Activated T-helper 2 cell treated with anti-CD3 and anti-CD28 coated beads, Interferon-gamma antibody, Interleukin-2, Interleukin-4, amounts not matched to agents 10 μg/mL and 5 μg/mL and 100 μg/mL, durations not matched to agents 14 hours and 24 hours and 36 hours (primary cell): ENCODE measurements around the gene OAF. TPM values are rescaled to one million over a fixed set of nuclear protein-coding genes. Genes with fewer than 3 reads are reported as not detected.

Experiments
- DNase-seq: peaks from one replicate; pipeline ENCODE4 v3.0.0; 2021; ENCODE audit warnings: low spot score
- H3K27ac Mint-ChIP-seq: one replicate; pipeline ENCODE4 v1.8.0; 2021; ENCODE audit warnings: mixed read lengths
- H3K27me3 Mint-ChIP-seq: one replicate; pipeline ENCODE4 v1.8.0; 2021; ENCODE audit warnings: low read depth, mixed read lengths
- H3K36me3 Mint-ChIP-seq: one replicate; pipeline ENCODE4 v1.8.0; 2021; ENCODE audit warnings: low read depth, mixed read lengths
- H3K4me1 Mint-ChIP-seq: one replicate; pipeline ENCODE4 v1.8.0; 2021; ENCODE audit warnings: low read depth, mixed read lengths
- H3K4me3 Mint-ChIP-seq: one replicate; pipeline ENCODE4 v1.8.0; 2021; ENCODE audit warnings: low read depth, mild to moderate bottlenecking, moderate library complexity, mixed read lengths
- H3K9me3 Mint-ChIP-seq: one replicate; pipeline ENCODE4 v1.8.0; 2021; ENCODE audit warnings: mixed read lengths
- intact Hi-C: fragments of 100-400 bp; cut with micrococcal nuclease; formaldehyde crosslinking; loops from one replicate; pipeline ENCODE4 v1.15.1; 2023
- total RNA-seq: library from RNA; stranded (reverse); gene quantifications from 2 replicates; pipeline ENCODE4 v1.2.3, GENCODE V29; 2022

The OAF gene
- total RNA-seq, 1 donor from 2014 or later: 2.9 TPM

DNA sequence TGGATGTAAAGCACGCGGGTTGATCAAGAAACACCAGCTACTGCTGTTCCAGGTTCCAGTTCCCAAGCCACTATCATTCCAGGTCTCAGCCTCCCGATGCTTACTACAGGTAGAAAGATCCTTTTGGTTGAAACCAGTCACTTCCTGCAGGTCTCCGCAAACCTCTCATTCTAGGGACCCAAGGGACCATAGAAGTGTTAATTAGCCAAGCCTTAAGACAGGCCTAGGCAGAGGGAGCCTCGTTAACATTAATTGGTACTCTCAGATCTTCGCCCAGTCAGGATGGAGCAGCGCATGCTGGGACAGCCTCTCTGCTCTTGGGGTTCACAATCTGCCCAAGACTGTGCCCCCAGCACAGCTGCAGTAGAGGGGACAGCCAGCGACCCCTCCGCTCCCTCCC, 11.2 kb upstream of the OAF start:
- H3K27ac Mint-ChIP-seq: no peak overlapping the region
- H3K27me3 Mint-ChIP-seq: peaks cover 13% of the 10 kb centered on the region
- intact Hi-C loops: no loop called here
- H3K4me3 Mint-ChIP-seq: no peak overlapping the region
- DNase-seq: no peak
- H3K9me3 Mint-ChIP-seq: no peaks in the 10 kb centered on the region
- H3K4me1 Mint-ChIP-seq: no peaks in the 10 kb centered on the region
- no peaks in the 10 kb centered on the region for H3K36me3 Mint-ChIP-seq

DNA sequence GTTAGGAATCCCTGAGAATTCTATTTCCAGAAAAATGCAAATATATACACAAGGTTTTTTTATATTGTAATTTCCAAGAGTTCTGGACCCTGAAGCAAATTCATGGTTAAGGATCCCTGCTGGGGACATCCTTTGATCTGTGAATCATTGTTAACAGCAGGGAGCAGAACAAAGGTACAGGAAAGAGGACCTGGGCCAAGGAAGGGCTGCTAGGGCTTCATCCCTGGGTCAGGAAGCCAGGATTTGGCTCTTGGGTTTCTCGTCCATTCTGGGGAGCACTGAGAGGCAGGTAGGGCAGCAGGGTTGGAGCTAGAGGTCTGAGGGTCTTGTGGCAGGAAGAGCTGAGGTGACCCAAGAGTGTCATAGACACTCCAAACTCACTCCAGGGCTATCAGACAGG, 10.2 kb upstream of the OAF start:
- Mint-ChIP-seq H3K4me1 (no peaks in the 10 kb centered on the region), H3K27me3 (peaks cover 13% of the 10 kb centered on the region), H3K27ac (no peak overlapping the region), H3K36me3 (no peaks in the 10 kb centered on the region), H3K9me3 (no peaks in the 10 kb centered on the region), H3K4me3 (no peak overlapping the region)
- no peak for DNase-seq
- intact Hi-C loops: no loop called here

GRCh38 chr11:120201653-120202052, 9.2 kb upstream of the OAF start:
- intact Hi-C loops: no loop called here
- Mint-ChIP-seq H3K36me3 (no peaks in the 10 kb centered on the region), H3K4me1 (no peaks in the 10 kb centered on the region), H3K9me3 (no peaks in the 10 kb centered on the region), H3K4me3 (no peak overlapping the region), H3K27me3 (peaks cover 13% of the 10 kb centered on the region), H3K27ac (no peak overlapping the region)
- DNase-seq: no peak

DNA sequence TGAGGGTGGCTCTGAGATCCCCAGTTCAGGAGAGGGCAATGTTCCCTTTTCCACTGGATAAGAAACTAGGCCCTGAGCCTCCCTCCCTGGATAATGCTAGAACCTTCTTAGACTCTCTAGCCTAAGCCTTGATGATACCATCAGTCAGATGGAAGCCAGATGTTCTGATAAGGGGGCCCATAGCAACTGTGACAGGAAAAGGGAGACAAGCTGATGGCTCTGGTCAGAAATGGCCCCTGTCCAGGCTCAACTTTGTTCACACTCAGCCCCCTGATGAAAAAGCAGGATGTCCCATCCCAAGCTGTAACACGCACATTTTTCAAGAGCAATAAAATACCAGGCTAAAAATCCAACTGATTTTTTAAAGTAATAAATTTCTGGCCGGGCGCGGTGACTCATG, 7.2 kb upstream of the OAF start:
- Mint-ChIP-seq H3K4me3 (no peak overlapping the region), H3K9me3 (no peaks in the 10 kb centered on the region), H3K27ac (no peak overlapping the region), H3K36me3 (no peaks in the 10 kb centered on the region), H3K4me1 (no peaks in the 10 kb centered on the region), H3K27me3 (peaks cover 27% of the 10 kb centered on the region)
- intact Hi-C loops: no loop called here
- no peak for DNase-seq

- Mint-ChIP-seq H3K27ac (no peak overlapping the region), H3K4me1 (peaks cover 5% of the 10 kb centered on the region), H3K4me3 (no peak overlapping the region), H3K9me3 (no peaks in the 10 kb centered on the region), H3K36me3 (no peaks in the 10 kb centered on the region), H3K27me3 (peaks cover 42% of the 10 kb centered on the region)
- intact Hi-C loops: no loop called here
- DNase-seq: no peak
Measured at GRCh38 chr11:120205596-120206161, 5.2 kb upstream of the OAF start.

DNA sequence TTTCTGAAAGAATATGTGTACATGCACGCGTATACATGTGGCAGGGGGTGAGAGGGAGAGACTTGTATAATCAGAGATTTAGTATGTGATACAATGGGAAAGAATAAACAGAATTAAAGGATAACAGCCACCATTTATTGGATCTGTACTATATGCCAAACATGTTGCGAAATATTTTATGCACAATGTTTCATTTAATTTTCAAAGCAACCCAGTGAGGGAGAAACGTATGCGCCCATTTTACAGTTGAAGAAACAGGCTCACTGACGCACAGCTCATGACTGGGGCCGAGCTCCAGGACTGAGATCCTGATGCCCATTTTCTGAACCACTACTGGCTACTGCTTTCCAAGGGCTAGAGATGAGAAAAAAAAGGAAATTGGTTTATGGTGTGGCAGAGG, 3.3 kb upstream of the OAF start:
- intact Hi-C loops: no loop called here
- Mint-ChIP-seq H3K4me1 (peaks cover 8% of the 10 kb centered on the region), H3K27me3 (peaks cover 51% of the 10 kb centered on the region), H3K36me3 (no peaks in the 10 kb centered on the region), H3K9me3 (no peaks in the 10 kb centered on the region), H3K4me3 (no peak overlapping the region), H3K27ac (no peak overlapping the region)
- no peak for DNase-seq

- peaks cover 8% of the 10 kb centered on the region for H3K4me1 Mint-ChIP-seq
- H3K36me3 Mint-ChIP-seq: no peaks in the 10 kb centered on the region
- no peaks in the 10 kb centered on the region for H3K9me3 Mint-ChIP-seq
- peak overlapping the region; percentile 1 for H3K4me3 Mint-ChIP-seq
- intact Hi-C loops: no loop called here
- no peak overlapping the region for H3K27ac Mint-ChIP-seq
- peaks cover 56% of the 10 kb centered on the region for H3K27me3 Mint-ChIP-seq
- DNase-seq: no peak
Measured at GRCh38 chr11:120208001-120208441, 2.8 kb upstream of the OAF start.

- Mint-ChIP-seq H3K27ac (no peak overlapping the region), H3K36me3 (no peaks in the 10 kb centered on the region), H3K4me3 (no peak overlapping the region), H3K27me3 (peaks cover 57% of the 10 kb centered on the region), H3K4me1 (peaks cover 8% of the 10 kb centered on the region), H3K9me3 (no peaks in the 10 kb centered on the region)
- intact Hi-C loops: no loop called here
- no peak for DNase-seq
Measured at GRCh38 chr11:120208777-120209176, 2.1 kb upstream of the OAF start.

DNA sequence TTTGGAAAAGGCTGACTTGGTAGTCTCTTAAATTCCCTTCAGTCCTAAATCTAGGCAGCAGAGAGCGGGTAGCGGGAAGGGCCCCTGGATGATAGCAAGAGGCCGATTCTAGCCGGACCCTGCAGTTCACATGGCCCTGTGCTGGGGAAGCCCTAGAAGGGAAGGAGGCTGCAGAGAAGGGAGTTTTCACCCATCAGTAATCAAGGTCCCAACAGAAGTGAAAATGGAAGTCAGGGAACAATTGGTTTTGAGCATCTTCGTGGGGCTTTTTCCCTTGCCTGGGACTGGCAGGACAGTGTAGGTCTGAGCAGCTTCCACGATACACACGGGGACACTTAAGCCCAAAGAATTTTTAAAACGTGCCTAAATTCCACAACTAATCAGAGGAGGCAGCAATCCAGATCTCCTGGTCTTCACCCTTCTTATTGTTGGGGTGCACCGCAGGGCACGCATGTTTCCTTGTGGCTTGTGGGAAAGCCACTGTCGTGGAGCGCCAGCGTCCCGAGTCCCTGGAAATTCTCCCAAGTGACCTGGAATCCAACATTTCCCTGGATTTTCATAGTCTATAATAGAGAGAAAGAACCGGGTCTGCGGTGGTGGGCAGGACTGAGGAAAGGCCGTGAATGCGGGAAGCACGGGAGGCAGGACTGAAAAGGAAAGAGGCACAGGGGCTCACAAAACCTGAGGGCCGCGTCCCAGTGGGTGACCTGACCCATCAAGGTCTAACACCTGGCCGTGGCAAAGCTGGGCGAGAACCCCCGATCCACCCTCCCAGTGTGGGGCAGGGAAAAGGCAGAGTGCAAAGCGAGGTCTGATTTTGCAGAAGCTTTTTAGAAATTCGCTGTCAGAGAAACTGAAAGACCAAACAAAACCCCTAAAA, 846 bp upstream of the OAF start:
- Mint-ChIP-seq H3K4me3 (peak overlapping the region; percentile 78), H3K27ac (peak overlapping the region; percentile 15), H3K36me3 (no peaks in the 10 kb centered on the region), H3K9me3 (no peaks in the 10 kb centered on the region), H3K27me3 (peaks cover 61% of the 10 kb centered on the region), H3K4me1 (peaks cover 8% of the 10 kb centered on the region)
- intact Hi-C loops: no loop called here
- DNase-seq: no peak

DNA sequence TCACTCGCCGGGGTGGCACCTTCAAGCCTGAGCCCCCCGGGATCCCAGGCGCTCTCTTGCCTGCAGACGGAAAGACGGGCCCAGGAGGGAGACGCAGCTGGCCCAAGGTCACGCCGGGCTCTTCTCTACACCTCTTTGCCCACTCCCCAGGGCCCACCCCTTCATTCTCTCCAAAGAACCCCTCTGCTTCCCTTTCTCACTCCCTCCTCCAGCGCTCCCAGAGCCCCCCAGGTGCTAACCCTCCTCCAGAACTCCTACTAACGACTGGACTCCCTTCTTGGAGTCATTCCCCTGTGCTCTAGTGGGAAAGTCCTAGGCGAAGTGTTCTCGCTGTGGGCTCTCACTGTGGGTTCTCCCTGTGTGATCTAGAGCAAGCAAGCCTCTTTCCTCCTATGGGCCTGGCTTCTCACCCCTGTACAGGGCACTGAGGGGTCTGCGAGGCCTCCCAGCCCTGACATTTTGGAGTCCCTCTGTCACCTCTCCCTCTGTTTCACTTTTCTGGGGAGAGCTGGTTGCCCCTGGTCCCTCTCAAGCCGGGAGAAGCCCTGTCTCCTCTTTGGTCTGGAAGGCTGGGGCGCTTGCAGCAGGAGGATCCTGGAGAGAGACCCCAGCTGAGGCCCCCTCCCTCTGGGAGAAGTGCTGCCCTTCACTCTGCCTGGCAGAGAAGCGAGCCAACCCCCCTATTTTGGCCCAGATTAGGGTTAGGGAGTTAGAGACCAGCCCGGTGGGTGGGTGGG, 858 bp downstream of the OAF start:
- DNase-seq: no peak
- peaks cover 8% of the 10 kb centered on the region for H3K4me1 Mint-ChIP-seq
- peaks cover 56% of the 10 kb centered on the region for H3K27me3 Mint-ChIP-seq
- H3K9me3 Mint-ChIP-seq: no peaks in the 10 kb centered on the region
- peak overlapping the region; percentile 50 for H3K27ac Mint-ChIP-seq
- H3K4me3 Mint-ChIP-seq: peak overlapping the region; percentile 90
- intact Hi-C loops: no loop called here
- H3K36me3 Mint-ChIP-seq: no peaks in the 10 kb centered on the region

DNA sequence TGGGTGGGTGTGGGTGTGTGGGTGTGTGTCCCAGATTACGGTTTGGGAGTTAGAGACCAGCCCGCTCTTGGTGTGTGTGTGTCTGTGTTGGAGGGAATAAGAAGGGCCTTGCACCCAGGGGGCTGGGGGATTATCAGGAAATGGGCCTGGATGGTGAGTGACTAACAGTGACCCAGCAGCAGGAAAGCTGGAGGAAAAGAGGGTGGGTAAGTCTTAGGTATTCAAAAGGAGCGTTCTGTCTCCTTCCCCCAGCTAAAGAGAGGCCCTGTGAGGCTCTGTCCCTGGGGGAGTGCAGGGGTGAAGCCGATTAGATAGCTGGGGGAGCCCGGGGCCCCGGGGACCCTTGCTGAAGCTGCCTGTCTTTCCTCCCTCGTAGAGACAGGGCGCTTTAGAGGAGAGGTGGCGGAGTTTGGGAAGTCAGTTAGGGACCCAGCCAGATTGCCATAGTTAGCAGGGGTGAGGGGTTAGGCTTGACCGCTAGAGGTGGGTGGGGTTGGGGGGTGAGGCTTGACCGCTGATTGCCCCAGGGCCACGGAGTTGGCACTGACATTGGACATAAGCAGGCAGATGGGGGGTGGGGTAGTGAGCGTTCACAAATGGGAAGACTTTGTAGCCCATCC, 1.5 kb downstream of the OAF start:
- no peaks in the 10 kb centered on the region for H3K36me3 Mint-ChIP-seq
- H3K4me1 Mint-ChIP-seq: peaks cover 8% of the 10 kb centered on the region
- no peaks in the 10 kb centered on the region for H3K9me3 Mint-ChIP-seq
- no peak overlapping the region for H3K4me3 Mint-ChIP-seq
- DNase-seq: no peak
- H3K27me3 Mint-ChIP-seq: peaks cover 55% of the 10 kb centered on the region
- H3K27ac Mint-ChIP-seq: no peak overlapping the region
- intact Hi-C loops: no loop called here

GRCh38 chr11:120212926-120213325, 2.1 kb downstream of the OAF start:
- no peak overlapping the region for H3K4me3 Mint-ChIP-seq
- H3K27ac Mint-ChIP-seq: no peak overlapping the region
- H3K27me3 Mint-ChIP-seq: peaks cover 49% of the 10 kb centered on the region
- DNase-seq: no peak
- H3K9me3 Mint-ChIP-seq: no peaks in the 10 kb centered on the region
- H3K4me1 Mint-ChIP-seq: peaks cover 8% of the 10 kb centered on the region
- no peaks in the 10 kb centered on the region for H3K36me3 Mint-ChIP-seq
- intact Hi-C loops: no loop called here
